ENCODE measurements around the gene C1QTNF6.

GRCh38 chr22:37187891-37188761 lies at the start of gene C1QTNF6:
- TF ChIP-seq, protein P1, sequence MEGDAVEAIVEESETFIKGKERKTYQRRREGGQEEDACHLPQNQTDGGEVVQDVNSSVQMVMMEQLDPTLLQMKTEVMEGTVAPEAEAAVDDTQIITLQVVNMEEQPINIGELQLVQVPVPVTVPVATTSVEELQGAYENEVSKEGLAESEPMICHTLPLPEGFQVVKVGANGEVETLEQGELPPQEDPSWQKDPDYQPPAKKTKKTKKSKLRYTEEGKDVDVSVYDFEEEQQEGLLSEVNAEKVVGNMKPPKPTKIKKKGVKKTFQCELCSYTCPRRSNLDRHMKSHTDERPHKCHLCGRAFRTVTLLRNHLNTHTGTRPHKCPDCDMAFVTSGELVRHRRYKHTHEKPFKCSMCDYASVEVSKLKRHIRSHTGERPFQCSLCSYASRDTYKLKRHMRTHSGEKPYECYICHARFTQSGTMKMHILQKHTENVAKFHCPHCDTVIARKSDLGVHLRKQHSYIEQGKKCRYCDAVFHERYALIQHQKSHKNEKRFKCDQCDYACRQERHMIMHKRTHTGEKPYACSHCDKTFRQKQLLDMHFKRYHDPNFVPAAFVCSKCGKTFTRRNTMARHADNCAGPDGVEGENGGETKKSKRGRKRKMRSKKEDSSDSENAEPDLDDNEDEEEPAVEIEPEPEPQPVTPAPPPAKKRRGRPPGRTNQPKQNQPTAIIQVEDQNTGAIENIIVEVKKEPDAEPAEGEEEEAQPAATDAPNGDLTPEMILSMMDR (IDR thresholded peaks at IDR 0.05), result no peak
- TF ChIP-seq POLR2AphosphoS5 (IDR thresholded peaks at IDR 0.05; ENCODE audit: low read depth, low read length) (peak; percentile 49; the same call in 1 of the 2 replicates), REST (IDR thresholded peaks at IDR 0.05; ENCODE audit: insufficient read depth in 1 of 2, low read depth in 2 of 2, low read length in 1 of 2) (no peak), SIN3A (IDR thresholded peaks at IDR 0.05; ENCODE audit: borderline replicate concordance, insufficient read depth, low read depth, low read length) (no peak)

Data from Panc1 (cell line).